GM18861 (cell line): ENCODE data around the gene INSR.
"Not testable (repeated sequence)": the region's sequence is repeated elsewhere in the genome, so short reads cannot be mapped to it uniquely, and the experiment has no call there.

Experiments
- ATAC-seq: cut with Tn5 transposase; IDR thresholded peaks from one replicate; pipeline ENCODE4 v1.9.1; 2021; ENCODE audit not compliant: unreplicated experiment

Gene INSR

GRCh38 chr19:7293762-7294557, at the start of gene INSR:
INSR (minus strand) TSS chr19:7294414; CDS start chr19:7293891, 523 bp downstream.
- ATAC-seq, result peak; percentile 46

DNA sequence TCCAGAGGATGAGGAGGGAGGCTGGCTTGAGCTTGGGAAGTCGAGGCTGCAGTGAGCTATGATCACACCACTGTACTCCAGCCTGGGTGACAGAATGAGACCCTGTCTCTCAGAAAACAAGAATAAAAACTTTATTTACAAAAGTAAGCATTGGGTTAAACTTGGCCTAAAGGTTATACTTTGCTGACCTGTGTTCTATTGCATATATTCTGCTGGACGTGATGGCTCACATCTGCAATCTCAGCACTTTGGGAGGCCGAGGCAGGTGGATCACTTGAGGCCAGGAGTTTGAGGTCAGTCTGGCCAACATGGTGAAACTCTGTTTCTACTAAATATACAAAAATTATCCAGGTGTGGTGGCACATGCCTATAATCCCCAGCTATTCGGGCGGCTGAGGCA, 47.9 kb upstream of the INSR start:
- ATAC-seq, result no peak

DNA sequence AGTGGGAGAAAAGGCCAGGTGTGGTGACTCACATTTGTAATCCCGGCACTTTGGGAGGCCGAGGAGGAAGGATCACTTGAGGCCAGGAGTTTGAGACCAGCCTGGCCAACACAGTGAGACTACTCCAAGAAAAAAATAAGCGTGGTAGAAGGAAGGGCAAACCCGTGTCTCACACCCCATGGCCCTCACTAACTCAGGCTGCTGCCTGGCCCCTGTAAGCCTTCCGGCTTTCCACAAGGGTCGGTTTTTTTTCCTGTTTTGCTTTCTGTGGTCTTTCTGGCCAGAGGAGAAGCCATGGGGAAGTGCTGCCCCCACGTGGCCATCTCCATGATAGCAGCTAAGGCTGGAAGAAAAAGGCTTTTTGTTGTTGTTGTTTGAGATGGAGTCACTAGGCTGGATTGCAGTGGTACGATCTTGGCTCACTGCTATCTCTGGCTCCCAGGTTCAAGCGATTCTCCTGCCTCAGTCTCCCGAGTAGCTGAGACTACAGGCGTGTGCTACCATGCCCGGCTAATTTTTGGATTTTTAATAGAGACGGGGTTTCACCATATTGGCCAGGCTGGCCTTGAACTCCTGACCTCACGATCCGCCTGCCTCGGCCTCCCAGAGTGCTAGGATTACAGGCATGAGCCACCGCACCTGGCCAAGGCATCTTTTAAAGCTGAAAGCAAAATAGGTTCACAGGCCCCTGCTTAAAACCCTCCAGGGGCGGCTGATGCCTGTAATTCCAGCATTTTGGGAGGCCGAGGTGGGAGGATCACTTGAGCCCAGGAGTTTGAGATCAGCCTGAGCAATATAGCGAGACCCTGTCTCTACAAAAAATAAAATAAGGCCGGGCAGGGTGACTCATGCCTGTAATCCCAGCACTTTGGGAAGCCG, 47.0 kb upstream of the INSR start:
- no peak for ATAC-seq

DNA sequence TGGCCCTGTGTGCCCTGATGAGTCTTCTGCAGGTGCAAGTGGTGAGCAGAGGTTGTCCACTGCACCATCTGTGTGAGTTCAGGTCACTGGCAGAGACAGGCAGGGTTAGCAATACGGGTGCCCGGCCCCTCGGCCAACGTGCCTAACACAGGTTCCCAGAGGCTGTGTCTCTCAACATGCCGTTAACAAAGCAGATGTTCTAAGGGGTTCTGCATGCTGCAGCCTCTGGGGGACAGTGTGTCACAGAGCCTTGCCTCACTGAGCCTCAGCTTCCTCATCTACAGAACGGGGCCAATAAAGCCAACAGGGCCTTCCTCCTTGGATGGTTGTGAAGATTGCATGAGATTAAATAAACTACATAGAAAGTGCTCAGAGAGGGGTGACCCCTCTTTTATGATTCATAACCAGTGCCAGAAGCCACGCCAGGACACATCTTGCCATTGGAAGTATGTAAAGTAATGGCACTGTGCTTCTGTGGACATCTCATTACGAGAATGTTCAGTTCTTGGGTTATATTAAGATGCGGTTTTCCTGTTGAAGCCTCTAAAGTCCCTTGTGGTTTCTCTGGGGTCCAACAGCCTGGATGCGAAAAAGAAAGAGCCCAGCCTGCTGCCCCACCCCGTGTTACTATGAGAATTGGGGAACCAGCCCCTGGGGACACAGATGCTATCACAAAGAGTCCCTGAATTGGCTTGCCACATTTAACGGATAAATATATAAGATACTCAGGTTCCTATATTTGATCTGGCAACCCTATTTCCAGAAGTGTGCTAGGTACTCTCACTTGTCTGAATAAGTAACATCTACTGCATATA, 43.4 kb upstream of the INSR start:
- peak; percentile 63 for ATAC-seq

GRCh38 chr19:7336321-7336973, 42.2 kb upstream of the INSR start:
- no peak for ATAC-seq

- ATAC-seq, result no peak
Measured at GRCh38 chr19:7333198-7334118, 39.2 kb upstream of the INSR start.

GRCh38 chr19:7331446-7331845, 37.2 kb upstream of the INSR start:
- no peak for ATAC-seq

DNA sequence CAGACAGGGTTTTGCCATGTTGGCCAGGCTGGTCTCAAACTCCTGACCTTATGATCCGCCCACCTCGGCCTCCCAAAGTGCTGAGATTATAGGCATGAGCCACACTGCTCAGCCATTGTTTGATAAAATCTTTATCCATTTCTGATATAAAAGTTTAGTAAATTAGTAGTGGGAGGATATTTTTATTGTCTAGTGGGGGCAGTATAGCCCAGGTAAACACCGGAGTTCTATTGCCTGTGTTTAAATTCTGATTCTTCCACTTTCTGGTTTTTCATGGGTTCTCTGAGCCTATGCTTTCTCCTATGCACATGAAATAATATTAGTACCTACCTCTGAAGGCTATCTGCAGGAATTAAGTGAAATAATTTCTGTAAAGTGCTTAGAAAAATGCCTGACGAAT, 34.4 kb upstream of the INSR start:
- no peak for ATAC-seq

DNA sequence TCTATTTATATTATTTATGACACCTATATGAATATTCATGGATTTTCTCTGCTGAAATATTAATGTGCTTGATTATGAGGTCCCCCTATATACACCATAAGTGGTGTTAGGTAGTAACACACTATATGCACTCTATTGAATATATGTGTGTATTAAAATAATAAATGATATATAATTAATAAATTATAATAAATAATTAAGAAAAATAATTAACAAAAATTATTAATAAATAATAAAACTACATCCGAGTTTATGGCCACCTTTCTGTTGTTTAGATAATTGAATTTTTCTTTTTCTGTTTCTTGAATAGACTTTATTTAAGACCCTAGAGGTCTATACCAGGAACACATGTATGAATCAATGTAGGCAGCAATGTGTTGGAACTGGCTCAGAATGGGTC, 33.6 kb upstream of the INSR start:
- no peak for ATAC-seq

DNA sequence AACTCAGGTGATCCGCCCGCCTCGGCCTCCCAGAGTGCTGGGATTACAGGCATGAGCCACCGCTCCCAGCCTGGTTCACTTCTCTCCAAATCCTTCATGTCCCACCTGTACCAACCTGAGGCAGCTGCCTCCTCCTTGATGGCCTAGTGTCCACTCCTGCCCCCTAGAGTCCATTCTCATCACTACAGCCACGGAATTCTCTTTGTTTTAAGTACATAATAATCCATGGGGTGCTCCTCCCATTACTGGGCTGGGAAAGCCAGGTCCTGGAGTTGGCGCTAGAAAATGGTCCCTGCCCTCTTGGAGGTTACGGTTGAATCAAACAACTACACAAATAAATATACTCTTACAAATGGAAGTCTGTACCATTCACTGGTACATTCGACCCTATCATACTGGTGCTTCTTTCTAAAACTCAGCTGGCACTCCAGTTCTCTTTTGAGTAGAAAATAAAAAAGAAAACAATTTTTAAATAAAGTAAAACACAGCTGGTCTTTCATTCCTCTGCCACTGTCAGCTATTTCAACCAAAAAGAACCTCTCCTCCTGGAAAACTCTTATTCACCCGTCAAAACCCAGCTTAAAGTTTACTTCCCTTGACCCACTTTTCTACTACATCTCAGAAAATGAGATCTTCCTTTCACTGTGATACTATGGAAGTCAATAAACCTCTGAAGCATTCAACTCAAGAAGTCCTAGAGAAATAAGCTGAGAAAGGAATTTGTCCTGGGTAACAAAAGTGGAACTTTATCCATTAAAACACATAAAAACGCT, 32.1 kb upstream of the INSR start:
- no peak for ATAC-seq

DNA sequence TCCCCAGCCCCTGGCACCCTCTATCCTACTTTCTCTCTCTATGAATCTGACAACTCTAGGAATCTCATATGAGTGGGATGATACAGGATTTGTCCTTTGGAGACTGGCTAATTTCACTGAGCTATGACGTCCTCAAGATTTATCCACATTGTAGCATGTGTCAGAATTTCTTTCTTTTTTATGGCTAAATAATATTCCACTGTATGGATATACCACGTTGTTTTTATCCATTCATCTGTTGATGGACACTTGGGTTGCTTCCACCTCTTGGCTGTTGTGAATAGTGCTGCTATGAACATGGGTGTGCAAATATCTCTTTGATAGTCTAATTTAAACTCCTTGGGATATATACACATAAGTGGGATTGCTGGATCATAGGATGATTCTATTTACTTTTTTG, 24.0 kb upstream of the INSR start:
- no peak for ATAC-seq

GRCh38 chr19:7312816-7313215, 18.6 kb upstream of the INSR start:
- no peak for ATAC-seq

DNA sequence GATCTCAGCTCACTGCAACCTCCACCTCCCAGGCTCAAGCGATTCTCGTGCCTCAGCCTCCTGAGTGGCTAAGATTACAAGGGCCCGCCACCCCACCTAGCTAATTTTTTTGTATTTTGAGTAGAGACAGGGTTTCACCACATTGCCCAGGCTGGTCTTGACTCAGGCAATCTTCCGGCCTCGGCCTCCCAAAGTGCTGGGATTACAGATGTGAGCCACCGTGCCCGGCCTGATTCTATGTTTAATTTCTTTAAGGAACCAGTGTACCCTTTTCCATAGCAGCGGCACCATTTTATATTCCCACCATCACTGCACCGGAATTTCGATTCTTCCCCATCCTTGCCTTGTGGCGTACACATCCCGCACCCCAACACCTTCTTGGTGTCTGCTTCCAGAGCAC, 17.7 kb upstream of the INSR start:
- ATAC-seq, result no peak

DNA sequence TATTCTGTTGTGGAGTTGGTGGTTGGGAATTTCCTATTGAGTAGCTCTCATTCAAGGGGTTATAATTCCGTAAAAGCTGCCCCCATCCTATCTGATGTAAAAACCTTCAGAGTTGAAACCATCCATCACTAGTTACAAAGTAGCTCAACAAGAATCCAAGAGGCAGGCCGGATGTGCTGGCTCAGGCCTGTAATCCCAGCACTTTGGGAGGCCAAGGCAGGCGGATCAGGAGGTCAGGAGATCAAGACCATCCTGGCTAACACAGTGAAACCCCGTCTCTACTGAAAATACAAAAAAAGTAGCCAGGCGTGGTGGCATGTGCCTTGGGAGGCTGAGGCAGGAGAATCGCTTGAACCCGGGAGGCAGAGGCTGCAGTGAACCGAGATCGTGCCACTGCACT, 14.1 kb upstream of the INSR start:
- not testable (repeated sequence) for ATAC-seq

DNA sequence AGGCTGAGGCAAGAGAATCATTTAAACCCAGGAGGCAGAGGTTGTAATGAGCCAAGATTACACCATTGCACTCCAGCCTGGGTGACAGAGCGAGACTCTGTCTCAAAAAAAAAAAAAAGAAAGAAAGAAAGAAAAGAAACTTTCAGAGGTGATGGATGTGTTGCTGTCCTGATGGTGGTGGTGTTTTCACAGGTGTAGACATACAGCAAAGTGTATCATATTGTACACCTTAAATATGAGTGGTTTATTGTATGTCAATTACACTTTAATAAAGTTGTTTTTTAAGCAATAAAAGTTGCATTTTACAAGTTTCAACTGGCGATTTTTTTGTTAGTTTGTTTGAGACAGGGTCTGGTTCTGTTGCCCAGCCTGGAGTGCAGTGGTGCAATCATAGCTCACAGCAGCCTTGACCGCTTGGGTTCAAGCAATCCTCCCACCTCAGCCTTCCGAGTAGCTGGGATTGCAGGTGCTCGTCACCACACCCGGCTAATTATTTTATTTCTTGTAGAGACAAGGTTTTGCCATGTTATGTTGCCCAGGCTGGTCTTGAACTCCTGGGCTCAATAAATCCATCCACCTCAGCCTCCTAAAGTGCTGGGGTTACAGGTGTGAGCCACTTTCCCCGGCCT, 13.5 kb upstream of the INSR start:
- no peak for ATAC-seq

DNA sequence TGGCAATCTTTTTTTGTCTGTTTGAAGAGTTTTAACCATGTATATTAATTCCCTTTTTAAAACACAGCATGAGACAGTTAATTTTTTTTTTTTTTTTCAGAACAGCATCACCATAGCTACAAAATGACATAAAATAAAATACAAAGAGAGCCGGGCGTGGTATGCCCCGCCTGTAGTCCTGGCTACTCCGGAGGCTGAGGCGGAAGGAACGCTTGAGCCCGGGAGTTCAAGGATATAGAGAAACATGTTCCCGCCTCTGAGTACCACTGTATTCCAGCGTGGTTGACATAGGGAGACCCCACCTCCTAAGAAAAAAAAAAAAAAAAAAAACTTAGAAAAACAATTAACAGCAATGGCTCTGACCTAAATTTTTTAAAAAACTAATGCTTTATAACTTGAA, 10.0 kb upstream of the INSR start:
- no peak for ATAC-seq

DNA sequence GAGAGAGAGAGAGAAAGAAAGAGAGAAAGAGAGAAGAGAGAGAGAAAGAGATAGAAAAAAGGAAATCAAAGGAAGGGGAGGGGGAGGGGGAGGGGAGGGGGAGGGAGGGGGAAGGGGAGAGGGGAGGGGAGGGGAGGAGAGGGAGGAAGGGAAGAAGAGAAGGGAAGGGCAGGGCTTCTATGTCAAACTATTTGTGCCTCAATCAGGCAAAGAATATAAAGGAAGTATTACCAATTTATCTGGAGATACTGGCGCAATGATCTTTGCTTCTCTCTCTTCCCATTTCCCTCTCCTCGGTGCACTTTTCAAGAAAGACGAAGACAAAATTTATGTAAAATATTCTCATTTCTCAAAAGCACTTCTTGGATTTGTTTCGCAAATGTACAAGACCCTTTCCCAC, 9.3 kb upstream of the INSR start:
- ATAC-seq, result no peak

DNA sequence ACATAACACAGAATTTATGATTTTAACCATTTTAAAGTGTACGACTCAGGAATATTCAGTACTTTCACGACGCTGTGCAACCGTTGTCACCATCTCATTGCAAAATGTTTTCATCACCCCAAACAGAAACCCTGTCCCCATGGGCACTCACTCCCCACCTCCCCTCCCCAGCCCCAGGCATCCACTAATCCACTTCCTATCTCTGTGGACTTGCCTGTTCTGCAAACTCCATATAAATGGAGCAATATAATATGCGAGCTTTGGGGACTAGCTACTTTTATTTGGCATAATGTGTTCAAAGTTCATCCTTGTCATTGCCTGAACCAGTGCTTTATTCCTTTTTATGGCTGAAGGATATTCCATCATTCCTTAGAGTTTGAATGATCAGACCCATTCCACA, 7.3 kb upstream of the INSR start:
- no peak for ATAC-seq

DNA sequence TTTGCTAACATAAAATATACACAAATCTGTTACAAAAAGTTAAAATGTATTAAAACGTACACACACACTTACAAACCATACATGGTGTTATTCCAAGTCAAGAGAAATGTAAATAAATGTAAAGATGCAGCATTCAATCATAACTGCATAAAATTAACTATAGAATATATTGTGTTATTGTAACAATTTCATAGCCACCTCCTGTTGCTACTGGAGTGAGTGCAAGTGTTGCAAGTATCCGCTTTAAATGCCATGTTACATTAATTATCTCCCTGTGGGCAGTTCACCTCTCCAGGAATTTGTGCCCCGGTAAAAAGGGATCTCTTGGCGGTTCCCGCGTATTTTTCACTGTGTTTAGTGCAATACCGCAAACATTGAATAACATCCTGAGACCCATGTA, 3.5 kb upstream of the INSR start:
- no peak for ATAC-seq
